ENCODE results near the gene PROCA1. TPM values are rescaled to one million over a fixed set of nuclear protein-coding genes. Genes with fewer than 3 reads are reported as not detected.
A peak's percentile ranks its signal among the peaks of the same experiment; 100 is the strongest.
"Not testable (repeated sequence)": the region's sequence is repeated elsewhere in the genome, so short reads cannot be mapped to it uniquely, and the experiment has no call there.

PROCA1 gene
- total RNA-seq, 2 experiments from 2014 or later = 2.1 to 3.1 TPM

GRCh38 chr17:28665994-28666393 is 45.7 kb downstream of the PROCA1 start:
- H3K4me3 Mint-ChIP-seq = no peak overlapping the region
- H3K36me3 Mint-ChIP-seq (ENCODE audit: low read depth) = peaks cover 24% of the 10 kb centered on the region
- intact Hi-C loops (cut with micrococcal nuclease) = no loop called here
- no peaks in the 10 kb centered on the region for H3K27me3 Mint-ChIP-seq (ENCODE audit: low read depth)
- H3K27ac Mint-ChIP-seq = no peak overlapping the region
- peaks cover 58% of the 10 kb centered on the region for H3K4me1 Mint-ChIP-seq (ENCODE audit: low read depth)
- no peaks in the 10 kb centered on the region for H3K9me3 Mint-ChIP-seq
- no peak for DNase-seq
- CTCF ChIA-PET = interaction anchor here (0.8 to 0.9 kb wide), 2 partner anchors 19 to 22 kb away, joined by 3 read pairs; no protein-coding TSS in a partner anchor

GRCh38 chr17:28663723-28664122 is 48.0 kb downstream of the PROCA1 start:
- peak overlapping the region; percentile 100 for H3K27ac Mint-ChIP-seq
- CTCF ChIA-PET = interaction anchor here (4.3 kb wide), 1 partner anchor 18 kb away, joined by 56 read pairs; the partner anchor contains the start of gene BLTP2

GRCh38 chr17:28662527-28662829 is 49.2 kb downstream of the PROCA1 start:
- intact Hi-C loops (cut with micrococcal nuclease) = loop anchor here (1.0 to 5.0 kb wide), 4 partner anchors 49 to 290 kb away; partner anchors contain the start of genes PHF12, PROCA1, RPL23A and SPAG5
- Mint-ChIP-seq H3K36me3 (ENCODE audit: low read depth) (peaks cover 29% of the 10 kb centered on the region), H3K4me1 (ENCODE audit: low read depth) (peaks cover 54% of the 10 kb centered on the region), H3K4me3 (peak overlapping the region; percentile 98), H3K9me3 (no peaks in the 10 kb centered on the region), H3K27ac (peak overlapping the region; percentile 100), H3K27me3 (ENCODE audit: low read depth) (no peaks in the 10 kb centered on the region)
- no peak for DNase-seq
- CTCF ChIA-PET = interaction anchor here (0.9 to 4.3 kb wide), 4 partner anchors 9 to 54 kb away, joined by 3 to 56 read pairs (median 7); partner anchors contain the start of gene BLTP2

More at GRCh38 chr17:28663723-28664122, 48.0 kb downstream of the PROCA1 start:
- Mint-ChIP-seq H3K4me3 (peak overlapping the region; percentile 98), H3K36me3 (ENCODE audit: low read depth) (peaks cover 28% of the 10 kb centered on the region), H3K27me3 (ENCODE audit: low read depth) (no peaks in the 10 kb centered on the region), H3K4me1 (ENCODE audit: low read depth) (peaks cover 63% of the 10 kb centered on the region), H3K9me3 (no peaks in the 10 kb centered on the region)
- intact Hi-C loops (cut with micrococcal nuclease) = loop anchor here (2.0 to 5.0 kb wide), 2 partner anchors 55 to 289 kb away; partner anchors contain the start of genes PHF12 and RPL23A
- no peak for DNase-seq

GRCh38 chr17:28661635-28662526 is 49.8 kb downstream of the PROCA1 start, which contains the start of the genes SDF2 and SUPT6H:
SDF2 (minus strand) TSS chr17:28661906; CDS start chr17:28661876, 30 bp downstream.
SUPT6H (plus strand) TSS chr17:28662205; CDS start chr17:28673402, 11,197 bp downstream.
- Mint-ChIP-seq H3K27me3 (ENCODE audit: low read depth) (no peaks in the 10 kb centered on the region), H3K4me3 (peak within 1 kb of the TSS; percentile 98), H3K36me3 (ENCODE audit: low read depth) (peaks cover 28% of the 10 kb centered on the region), H3K9me3 (no peaks in the 10 kb centered on the region), H3K27ac (peak within 1 kb of the TSS; percentile 100), H3K4me1 (ENCODE audit: low read depth) (peaks cover 53% of the 10 kb centered on the region)
- intact Hi-C loops (cut with micrococcal nuclease) = loop anchor here (1.0 to 5.0 kb wide), 5 partner anchors 17 to 290 kb away; partner anchors contain the start of genes BLTP2, PHF12, PROCA1 and RPL23A
- CTCF ChIA-PET = interaction anchor here (0.6 to 4.3 kb wide), 6 partner anchors 9 to 103 kb away, joined by 3 to 56 read pairs (median 4); partner anchors contain the start of genes BLTP2 and RPL23A
- peak; percentile 97 for DNase-seq

- H3K9me3 Mint-ChIP-seq; H3K4me3 Mint-ChIP-seq; DNase-seq; H3K27me3 Mint-ChIP-seq (ENCODE audit: low read depth); H3K27ac Mint-ChIP-seq; CTCF ChIA-PET; intact Hi-C loops (cut with micrococcal nuclease): not testable (repeated sequence)
- H3K4me1 Mint-ChIP-seq (ENCODE audit: low read depth) = peaks cover 45% of the 10 kb centered on the region
- H3K36me3 Mint-ChIP-seq (ENCODE audit: low read depth) = peaks cover 22% of the 10 kb centered on the region
Measured at GRCh38 chr17:28659497-28659881, 52.2 kb downstream of the PROCA1 start.

DNA sequence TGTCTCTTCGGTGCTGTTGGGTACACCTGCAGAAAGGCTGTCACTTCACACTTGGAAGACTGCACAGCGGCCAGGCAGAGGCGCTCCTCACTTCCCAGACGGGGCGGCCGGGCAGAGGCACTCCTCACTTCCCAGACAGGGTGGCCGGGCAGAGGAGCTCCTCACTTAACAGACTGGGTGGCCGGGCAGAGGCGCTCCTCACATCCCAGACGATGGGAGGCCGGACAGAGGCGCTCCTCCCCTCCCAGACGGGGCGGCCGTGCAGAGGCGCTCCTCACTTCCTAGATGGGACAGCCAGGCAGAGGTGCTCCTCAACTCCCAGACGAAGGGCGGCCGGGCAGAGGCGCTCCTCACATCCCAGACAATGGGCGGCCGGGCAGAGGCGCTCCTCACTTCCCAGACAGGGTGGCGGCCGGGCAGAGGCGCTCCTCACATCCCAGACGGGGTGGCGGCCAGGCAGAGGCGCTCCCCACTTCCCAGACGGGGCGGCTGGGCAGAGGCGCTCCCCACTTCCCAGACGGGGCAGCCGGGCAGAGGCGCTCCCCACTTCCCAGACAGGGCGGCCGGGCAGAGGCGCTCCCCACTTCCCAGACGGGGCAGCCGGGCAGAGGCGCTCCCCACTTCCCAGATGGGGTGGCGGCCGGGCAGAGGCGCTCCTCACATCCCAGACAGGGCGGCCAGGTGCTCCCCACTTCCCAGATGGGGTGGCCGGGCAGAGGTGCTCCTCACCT is 52.8 kb downstream of the PROCA1 start:
- Mint-ChIP-seq H3K36me3 (ENCODE audit: low read depth) (peaks cover 22% of the 10 kb centered on the region), H3K4me1 (ENCODE audit: low read depth) (peaks cover 40% of the 10 kb centered on the region)
- H3K27me3 Mint-ChIP-seq (ENCODE audit: low read depth); H3K9me3 Mint-ChIP-seq; CTCF ChIA-PET; H3K4me3 Mint-ChIP-seq; intact Hi-C loops (cut with micrococcal nuclease); DNase-seq; H3K27ac Mint-ChIP-seq: not testable (repeated sequence)

DNA sequence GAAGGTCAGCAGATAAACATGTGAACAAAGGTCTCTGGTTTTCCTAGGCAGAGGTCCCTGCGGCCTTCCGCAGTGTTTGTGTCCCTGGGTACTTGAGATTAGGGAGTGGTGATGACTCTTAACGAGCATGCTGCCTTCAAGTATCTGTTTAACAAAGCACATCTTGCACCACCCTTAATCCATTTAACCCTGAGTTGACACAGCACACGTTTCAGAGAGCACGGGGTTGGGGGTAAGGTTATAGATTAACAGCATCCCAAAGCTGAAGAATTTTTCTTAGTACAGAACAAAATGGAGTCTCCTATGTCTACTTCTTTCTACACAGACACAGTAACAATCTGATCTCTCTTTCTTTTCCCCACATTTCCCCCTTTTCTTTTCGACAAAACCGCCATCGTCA is 53.3 kb downstream of the PROCA1 start:
- CTCF ChIA-PET = interaction anchor here (1.3 kb wide), 1 partner anchor 11 kb away, joined by 5 read pairs; no protein-coding TSS in a partner anchor
- intact Hi-C loops (cut with micrococcal nuclease); H3K9me3 Mint-ChIP-seq; H3K4me3 Mint-ChIP-seq; H3K27ac Mint-ChIP-seq; H3K27me3 Mint-ChIP-seq (ENCODE audit: low read depth); DNase-seq: not testable (repeated sequence)
- Mint-ChIP-seq H3K36me3 (ENCODE audit: low read depth) (peaks cover 20% of the 10 kb centered on the region), H3K4me1 (ENCODE audit: low read depth) (peaks cover 34% of the 10 kb centered on the region)

- intact Hi-C loops (cut with micrococcal nuclease) = no loop called here
- H3K27me3 Mint-ChIP-seq (ENCODE audit: low read depth) = no peaks in the 10 kb centered on the region
- H3K27ac Mint-ChIP-seq = no peak overlapping the region
- no peak for DNase-seq
- H3K9me3 Mint-ChIP-seq = no peaks in the 10 kb centered on the region
- H3K36me3 Mint-ChIP-seq (ENCODE audit: low read depth) = peaks cover 17% of the 10 kb centered on the region
- CTCF ChIA-PET = interaction anchor here (0.7 to 1.3 kb wide), 2 partner anchors 11 to 14 kb away, joined by 3 to 5 read pairs; no protein-coding TSS in a partner anchor
- peaks cover 31% of the 10 kb centered on the region for H3K4me1 Mint-ChIP-seq (ENCODE audit: low read depth)
- H3K4me3 Mint-ChIP-seq = no peak overlapping the region
Measured at GRCh38 chr17:28657756-28658155, 53.9 kb downstream of the PROCA1 start.

- Mint-ChIP-seq H3K36me3 (ENCODE audit: low read depth) (peaks cover 12% of the 10 kb centered on the region), H3K9me3 (no peaks in the 10 kb centered on the region), H3K4me1 (ENCODE audit: low read depth) (peaks cover 19% of the 10 kb centered on the region), H3K27me3 (ENCODE audit: low read depth) (no peaks in the 10 kb centered on the region), H3K27ac (no peak overlapping the region), H3K4me3 (no peak overlapping the region)
- CTCF ChIA-PET = no interaction called here
- no peak for DNase-seq
- intact Hi-C loops (cut with micrococcal nuclease) = no loop called here
Measured at GRCh38 chr17:28655160-28655559, 56.5 kb downstream of the PROCA1 start.

Other genes starting within 250 kb of the PROCA1 start
- gene SLC13A2, start 238.2 kb downstream of the PROCA1 start, total RNA-seq = not detected
- gene FOXN1, start 205.5 kb downstream of the PROCA1 start, total RNA-seq = not detected
- 10 to 100 TPM; 48.6 to 50.3 TPM for gene UNC119, start 159.3 kb downstream of the PROCA1 start, total RNA-seq
- 10 to 100 TPM; 34.8 to 36.0 TPM for gene PIGS, start 140.4 kb downstream of the PROCA1 start, total RNA-seq
- 10 to 100 TPM; 65.6 to 66.2 TPM for gene ALDOC, start 135.0 kb downstream of the PROCA1 start, total RNA-seq
- gene SPAG5, start 112.9 kb downstream of the PROCA1 start, total RNA-seq = 100 to 1,000 TPM; 210 to 216 TPM
- gene RSKR, start 97.7 kb downstream of the PROCA1 start, total RNA-seq = 10 to 100 TPM; 15.6 TPM
- 10 to 100 TPM; 89.4 to 92.0 TPM for gene BLTP2, start 66.7 kb downstream of the PROCA1 start, total RNA-seq
- 10 to 100 TPM; 30.3 to 30.9 TPM for gene SDF2, start 50.0 kb downstream of the PROCA1 start, total RNA-seq
- 10 to 100 TPM; 50.8 to 52.1 TPM for gene SUPT6H, start 49.7 kb downstream of the PROCA1 start, total RNA-seq
- 10 to 100 TPM; 10.2 to 12.3 TPM for gene RAB34, start 6.0 kb upstream of the PROCA1 start, total RNA-seq
- 1,000 to 10,000 TPM; 2,756 to 2,921 TPM for gene RPL23A, start 8.1 kb upstream of the PROCA1 start, total RNA-seq
- gene TLCD1, start 14.3 kb upstream of the PROCA1 start, total RNA-seq = 1 to 10 TPM; 4.0 to 4.6 TPM
- gene NEK8, start 16.9 kb upstream of the PROCA1 start, total RNA-seq = 1 to 10 TPM; 3.1 to 3.2 TPM
- gene TRAF4, start 32.1 kb upstream of the PROCA1 start, total RNA-seq = 10 to 100 TPM; 75.9 to 80.4 TPM
- gene FAM222B, start 130.9 kb upstream of the PROCA1 start, total RNA-seq = 10 to 100 TPM; 11.2 TPM
- gene ERAL1, start 143.1 kb upstream of the PROCA1 start, total RNA-seq = 10 to 100 TPM; 51.2 to 60.4 TPM
- 10 to 100 TPM; 66.0 to 71.5 TPM for gene FLOT2, start 185.8 kb upstream of the PROCA1 start, total RNA-seq
- 10 to 100 TPM; 20.1 to 20.9 TPM for gene DHRS13, start 191.2 kb upstream of the PROCA1 start, total RNA-seq
- 10 to 100 TPM; 52.8 to 56.7 TPM for gene PHF12, start 239.6 kb upstream of the PROCA1 start, total RNA-seq